Ectodermal cell (in vitro differentiated cells): ENCODE data around the gene MYOZ1.
"Not testable (repeated sequence)": the region's sequence is repeated elsewhere in the genome, so short reads cannot be mapped to it uniquely, and the experiment has no call there.

Experiments
- H3K27ac ChIP-seq: 2 replicates; pipeline ENCODE4 v1.7.0; 2013; ENCODE audit warnings: mild to moderate bottlenecking, low read depth, low read length; ENCODE audit not compliant: insufficient read depth, poor library complexity, severe bottlenecking
- H3K27me3 ChIP-seq: 2 replicates; pipeline ENCODE4 v1.7.0; 2013; ENCODE audit warnings: mild to moderate bottlenecking, low read length; ENCODE audit not compliant: insufficient read depth, control insufficient read depth, poor library complexity, severe bottlenecking
- H3K36me3 ChIP-seq: one replicate; pipeline ENCODE4 v1.7.0; 2013; ENCODE audit warnings: low read length; ENCODE audit not compliant: control insufficient read depth, insufficient read depth
- H3K4me1 ChIP-seq: one replicate; pipeline ENCODE4 v1.7.0; 2013; ENCODE audit warnings: low read length; ENCODE audit not compliant: control insufficient read depth, insufficient read depth
- H3K4me3 ChIP-seq: 2 replicates; pipeline ENCODE4 v1.7.0; 2013; ENCODE audit warnings: low read depth, low read length, control low read depth; ENCODE audit not compliant: insufficient read depth
- H3K9me3 ChIP-seq: 2 replicates; pipeline ENCODE4 v1.7.0; 2013; ENCODE audit warnings: mild to moderate bottlenecking, low read length, moderate library complexity; ENCODE audit not compliant: control insufficient read depth
- whole genome bisulfite sequencing, 2 experiments: methylation state at CpG; one replicate each; pipeline ENCODE4 v1.1.7; 2013; ENCODE audit warnings: missing lambda C conversion rate in 2 of 2; 5-methylcytosine and 5-hydroxymethylcytosine counted together

MYOZ1 gene

GRCh38 chr10:73662705-73663104 is 21.4 kb upstream of the MYOZ1 start:
- H3K27ac ChIP-seq, H3K4me3 ChIP-seq, H3K36me3 ChIP-seq, H3K27me3 ChIP-seq, H3K4me1 ChIP-seq, H3K9me3 ChIP-seq: not testable (repeated sequence)
- WGBS, 2 experiments = 88 to 92% methylated on average over 7 of the region's 7 CpGs

- WGBS, 2 experiments = 94% methylated on average over 5 of the region's 5 CpGs
- H3K27ac ChIP-seq = no peak within 1 kb of the TSS
- peaks cover 3% of the 10 kb centered on the region for H3K4me1 ChIP-seq
These were observed 14.7 kb upstream of the MYOZ1 start, which contains the start of gene SYNPO2L for GRCh38 chr10:73655990-73656298. Gene SYNPO2L, minus strand, starts transcription at chr10:73656029. Its CDS starts 107 bp downstream, at chr10:73655922.

GRCh38 chr10:73655257-73655989 is 14.1 kb upstream of the MYOZ1 start:
- Histone ChIP-seq H3K27me3 (no peaks in the 10 kb centered on the region), H3K9me3 (no peaks in the 10 kb centered on the region), H3K4me1 (peaks cover 8% of the 10 kb centered on the region), H3K36me3 (no peaks in the 10 kb centered on the region), H3K4me3 (no peak overlapping the region), H3K27ac (no peak overlapping the region)
- WGBS, 2 experiments = 90 to 95% methylated on average over 11 to 12 of the region's 12 CpGs

More at GRCh38 chr10:73655990-73656298, 14.7 kb upstream of the MYOZ1 start, which contains the start of gene SYNPO2L:
- Histone ChIP-seq H3K27me3 (no peaks in the 10 kb centered on the region), H3K4me3 (no peak within 1 kb of the TSS), H3K36me3 (no peaks in the 10 kb centered on the region), H3K9me3 (no peaks in the 10 kb centered on the region)

- Histone ChIP-seq H3K27ac (no peak overlapping the region), H3K27me3 (no peaks in the 10 kb centered on the region)
These were observed 12.4 kb upstream of the MYOZ1 start for GRCh38 chr10:73653701-73654100.

GRCh38 chr10:73653195-73653594 is 11.9 kb upstream of the MYOZ1 start:
- no peaks in the 10 kb centered on the region for H3K27me3 ChIP-seq
- H3K36me3 ChIP-seq = no peaks in the 10 kb centered on the region
- H3K9me3 ChIP-seq = no peaks in the 10 kb centered on the region
- H3K4me1 ChIP-seq = peaks cover 8% of the 10 kb centered on the region
- H3K4me3 ChIP-seq = no peak overlapping the region
- H3K27ac ChIP-seq = no peak overlapping the region
- 92 to 94% methylated on average over 11 of the region's 11 CpGs for WGBS, 2 experiments

More at GRCh38 chr10:73653701-73654100, 12.4 kb upstream of the MYOZ1 start:
- no peaks in the 10 kb centered on the region for H3K9me3 ChIP-seq
- H3K4me1 ChIP-seq = peaks cover 8% of the 10 kb centered on the region
- WGBS, 2 experiments = 64 to 72% methylated on average over 3 of the region's 3 CpGs
- no peak overlapping the region for H3K4me3 ChIP-seq
- no peaks in the 10 kb centered on the region for H3K36me3 ChIP-seq

- no peak overlapping the region for H3K4me3 ChIP-seq
These were observed 9.5 kb upstream of the MYOZ1 start for GRCh38 chr10:73650537-73651331.

GRCh38 chr10:73649876-73650536 is 8.7 kb upstream of the MYOZ1 start:
- Histone ChIP-seq H3K36me3 (no peaks in the 10 kb centered on the region), H3K27me3 (no peaks in the 10 kb centered on the region), H3K4me1 (peaks cover 15% of the 10 kb centered on the region), H3K9me3 (no peaks in the 10 kb centered on the region), H3K27ac (no peak overlapping the region), H3K4me3 (no peak overlapping the region)
- WGBS, 2 experiments = 94 to 99% methylated on average over 5 to 6 of the region's 6 CpGs

More at GRCh38 chr10:73650537-73651331, 9.5 kb upstream of the MYOZ1 start:
- H3K27me3 ChIP-seq = no peaks in the 10 kb centered on the region
- H3K27ac ChIP-seq = no peak overlapping the region
- no peaks in the 10 kb centered on the region for H3K36me3 ChIP-seq
- 81 to 87% methylated on average over 5 of the region's 5 CpGs for WGBS, 2 experiments
- H3K4me1 ChIP-seq = peaks cover 15% of the 10 kb centered on the region
- H3K9me3 ChIP-seq = no peaks in the 10 kb centered on the region

- WGBS, 2 experiments = 74 to 95% methylated on average over 3 to 4 of the region's 4 CpGs
- no peaks in the 10 kb centered on the region for H3K9me3 ChIP-seq
- H3K36me3 ChIP-seq = no peaks in the 10 kb centered on the region
- no peaks in the 10 kb centered on the region for H3K27me3 ChIP-seq
- H3K4me3 ChIP-seq = no peak overlapping the region
- peaks cover 15% of the 10 kb centered on the region for H3K4me1 ChIP-seq
- H3K27ac ChIP-seq = no peak overlapping the region
These were observed 7.9 kb upstream of the MYOZ1 start for GRCh38 chr10:73648975-73649829.

GRCh38 chr10:73647875-73648651 is 6.8 kb upstream of the MYOZ1 start:
- Histone ChIP-seq H3K36me3 (no peaks in the 10 kb centered on the region), H3K9me3 (no peaks in the 10 kb centered on the region), H3K27ac (no peak overlapping the region), H3K4me1 (peaks cover 15% of the 10 kb centered on the region), H3K27me3 (no peaks in the 10 kb centered on the region), H3K4me3 (peak overlapping the region; percentile 31)
- 82 to 84% methylated on average over 35 of the region's 35 CpGs for WGBS, 2 experiments
